Stimulated activated CD4-positive, alpha-beta T cell treated with anti-CD3 and anti-CD28 coated beads, Interleukin-12 subunit alpha, Interleukin-12 subunit beta, amount 100 ng/mL, for 4 hours (primary cell): ENCODE data around the gene BCL11B.

Experiments used
- DNase-seq: peaks from one replicate; pipeline ENCODE4 v3.0.0-alpha.2; 2020

BCL11B gene

DNA sequence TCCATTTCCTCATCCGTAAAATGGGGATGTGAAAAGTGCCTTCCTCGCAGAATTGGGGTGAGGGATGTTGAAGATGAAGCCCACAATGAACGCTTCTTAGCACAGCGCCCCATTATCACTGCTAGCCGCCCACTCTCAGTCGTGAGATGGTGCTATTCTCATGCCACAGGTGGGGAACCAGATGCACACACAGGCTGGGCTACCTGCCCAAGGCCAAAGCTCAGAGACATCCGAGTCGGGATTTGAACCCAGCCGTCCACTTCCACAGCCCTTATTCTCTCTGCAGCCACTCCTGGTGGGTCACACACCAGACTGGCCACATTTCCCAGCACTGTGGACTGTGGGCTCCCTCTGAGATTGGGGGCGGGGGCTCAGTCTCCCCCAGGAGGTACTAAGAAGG lies 55.8 kb downstream of the BCL11B start:
- DNase-seq = no peak

DNA sequence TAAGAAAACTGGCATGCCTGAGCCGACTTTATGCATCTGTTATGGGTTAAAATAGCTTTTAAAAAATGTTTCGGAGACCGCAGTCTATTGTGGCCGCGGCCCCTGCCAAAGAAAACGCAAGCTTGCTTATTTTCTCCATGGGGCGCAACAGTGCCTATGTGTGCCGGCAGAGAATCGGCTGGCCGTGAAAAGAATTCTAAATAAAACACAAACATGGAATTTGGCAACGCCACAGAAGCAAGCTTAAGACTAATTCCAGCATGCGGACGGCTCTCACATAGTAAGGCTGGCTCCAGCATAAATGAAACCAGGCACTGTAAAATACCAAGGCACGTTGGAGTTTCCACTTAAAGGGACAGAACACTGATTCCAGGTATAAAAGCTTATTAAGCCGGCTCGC lies 56.7 kb downstream of the BCL11B start:
- DNase-seq = no peak

DNA sequence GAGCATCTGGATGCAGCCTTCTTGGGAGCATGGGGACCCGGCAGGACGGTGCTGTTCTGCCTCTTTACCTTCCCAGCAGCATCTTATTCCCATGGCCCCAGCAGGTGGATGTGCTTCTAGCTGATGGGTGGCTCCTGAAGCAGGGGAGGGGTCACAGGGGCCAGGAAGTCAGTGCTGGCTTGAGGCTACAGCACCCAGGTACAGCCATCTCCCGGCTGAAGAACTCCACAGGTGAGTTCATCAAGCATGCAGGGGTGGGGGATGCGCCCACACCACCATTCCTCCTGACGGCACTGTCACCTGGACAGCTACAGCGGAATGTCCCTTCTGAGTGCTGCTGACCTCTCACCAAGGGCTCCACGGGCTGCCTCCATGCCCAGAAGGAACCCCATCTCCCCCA lies 57.3 kb downstream of the BCL11B start:
- DNase-seq = no peak

DNA sequence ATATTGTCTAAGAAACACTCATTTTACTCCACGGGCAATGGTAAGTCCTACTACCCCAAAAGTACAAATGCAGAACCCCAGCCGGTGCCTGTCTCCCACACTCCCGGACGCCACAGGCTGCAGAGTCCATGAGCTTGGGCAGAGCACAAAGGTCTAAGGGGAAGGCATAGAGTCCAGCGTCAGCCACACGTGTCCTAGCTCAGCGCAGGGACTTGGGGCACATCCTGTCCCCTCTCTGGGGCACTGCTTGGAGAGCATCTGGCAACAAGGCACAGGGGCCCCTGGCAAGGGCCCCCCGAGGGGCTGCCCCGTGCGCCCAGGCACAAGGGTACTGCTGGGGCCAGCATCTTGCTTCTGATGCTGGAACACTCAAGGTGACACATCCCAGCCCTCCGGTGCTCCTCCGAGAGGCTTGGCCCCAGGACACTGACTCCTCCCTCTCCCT lies 58.4 kb downstream of the BCL11B start:
- DNase-seq = no peak

DNA sequence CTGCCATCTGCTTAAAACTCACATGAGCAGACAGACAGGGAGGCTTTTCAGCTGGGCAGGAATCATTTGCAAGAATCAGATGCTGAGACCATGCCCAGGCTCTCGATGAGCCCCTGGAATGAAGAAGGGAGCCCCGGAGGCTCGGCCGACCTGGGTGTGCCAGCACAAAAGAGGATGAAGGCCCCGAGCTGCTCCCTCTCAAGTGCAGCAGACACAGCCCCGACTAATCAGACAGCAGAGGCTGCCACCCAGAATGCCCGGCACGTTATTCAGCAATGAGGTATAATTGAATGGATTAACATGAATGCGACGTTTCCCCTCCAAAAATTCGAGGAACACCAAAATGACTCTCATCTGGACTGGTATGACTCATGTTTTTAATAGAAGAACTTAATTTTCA lies 58.9 kb downstream of the BCL11B start:
- no peak for DNase-seq

DNA sequence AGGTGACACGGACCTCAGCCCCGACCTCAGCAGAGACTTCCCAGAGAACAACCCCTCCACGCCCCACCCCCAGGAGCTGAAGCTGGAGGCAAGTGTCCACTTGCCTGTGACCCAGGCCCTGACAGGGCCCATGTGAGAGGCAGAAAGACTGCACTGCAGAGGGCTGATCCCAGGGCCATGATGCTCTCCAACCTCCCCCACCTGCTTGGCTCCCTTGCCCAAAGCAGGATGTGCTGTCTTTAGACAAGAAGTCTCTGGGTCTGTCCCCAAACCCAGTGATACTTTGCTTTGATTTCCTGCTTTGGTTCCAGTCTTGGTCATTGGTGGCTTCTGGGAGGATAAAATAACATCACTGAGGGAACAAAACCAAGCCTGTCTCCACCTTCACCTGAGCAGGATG lies 59.4 kb downstream of the BCL11B start:
- no peak for DNase-seq

DNA sequence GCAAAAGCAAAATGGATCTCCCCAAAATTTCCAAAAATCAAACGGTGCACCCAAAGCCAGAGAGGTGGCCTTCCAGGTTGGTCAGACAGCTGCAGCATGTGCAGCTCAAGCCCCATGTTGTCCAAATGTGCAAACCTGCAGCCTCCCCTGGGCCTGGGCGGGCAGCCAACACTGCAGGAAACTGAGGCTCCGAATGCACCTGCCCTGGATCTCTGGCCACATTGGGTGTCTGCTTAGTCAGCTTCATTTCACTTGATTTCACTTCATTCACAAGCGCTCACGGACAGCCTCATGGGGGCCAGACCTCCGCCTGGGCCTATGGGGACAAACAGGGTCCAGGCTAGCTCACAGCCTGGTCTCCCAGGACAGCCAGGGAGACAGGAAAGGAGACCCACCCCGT lies 59.8 kb downstream of the BCL11B start:
- DNase-seq = no peak

DNA sequence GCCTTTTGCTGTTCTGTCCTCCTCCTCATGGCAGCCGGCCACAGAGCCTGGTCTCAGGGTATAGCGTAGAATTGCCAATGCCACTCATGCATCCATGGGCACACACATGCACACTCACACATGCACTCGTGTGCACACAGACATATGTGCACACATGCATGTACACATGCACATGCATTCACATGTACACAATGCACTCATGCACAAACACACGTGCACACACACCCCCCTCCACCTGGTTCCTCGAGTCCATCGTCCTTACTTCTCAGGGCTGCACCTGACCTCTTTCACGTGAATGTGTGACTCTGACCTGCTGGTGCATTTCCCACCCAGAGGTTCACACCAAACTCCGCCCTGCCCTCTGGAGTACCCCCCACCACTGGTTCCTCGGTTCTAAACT lies 60.6 kb downstream of the BCL11B start:
- DNase-seq = no peak

DNA sequence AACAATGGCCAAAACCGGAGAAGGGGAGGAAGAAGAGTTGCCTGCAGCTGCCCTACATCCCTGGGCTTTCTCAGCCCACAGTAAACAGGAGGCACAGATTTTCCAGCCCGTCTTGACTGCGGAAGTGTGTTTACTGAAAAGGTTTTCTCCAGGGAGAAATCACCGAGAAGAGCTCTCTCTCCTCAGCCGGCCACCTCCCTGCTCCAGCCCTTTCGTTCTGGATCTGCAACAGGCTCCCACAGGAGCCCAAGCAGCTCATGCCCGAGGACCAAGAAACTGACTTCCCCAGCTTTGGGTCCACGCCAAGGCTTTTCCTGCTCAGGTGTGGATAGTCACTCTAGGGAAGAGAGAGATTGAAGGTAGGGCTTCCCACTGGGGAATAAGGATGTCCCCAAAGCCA lies 61.7 kb downstream of the BCL11B start:
- DNase-seq = no peak

DNA sequence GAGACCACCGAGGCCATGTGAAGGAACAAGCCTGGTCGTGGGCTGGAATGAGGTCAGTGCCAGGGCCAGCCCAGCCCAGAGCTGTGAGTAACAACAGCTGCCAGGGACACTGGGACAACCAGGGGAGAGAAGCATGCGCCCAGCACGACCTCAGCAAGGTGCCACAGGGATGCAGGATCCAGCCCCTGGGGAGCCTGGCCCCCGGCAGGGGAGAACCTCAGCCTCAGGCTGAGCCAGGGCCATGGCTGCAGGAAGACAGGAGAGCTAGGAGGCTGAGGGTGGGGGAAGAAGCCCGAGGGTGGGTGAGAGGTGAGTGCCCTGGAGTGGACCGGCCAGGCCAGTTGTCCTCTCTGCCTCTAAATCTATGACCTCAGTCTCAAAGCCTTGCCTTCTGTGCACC lies 62.6 kb downstream of the BCL11B start:
- DNase-seq = no peak

DNA sequence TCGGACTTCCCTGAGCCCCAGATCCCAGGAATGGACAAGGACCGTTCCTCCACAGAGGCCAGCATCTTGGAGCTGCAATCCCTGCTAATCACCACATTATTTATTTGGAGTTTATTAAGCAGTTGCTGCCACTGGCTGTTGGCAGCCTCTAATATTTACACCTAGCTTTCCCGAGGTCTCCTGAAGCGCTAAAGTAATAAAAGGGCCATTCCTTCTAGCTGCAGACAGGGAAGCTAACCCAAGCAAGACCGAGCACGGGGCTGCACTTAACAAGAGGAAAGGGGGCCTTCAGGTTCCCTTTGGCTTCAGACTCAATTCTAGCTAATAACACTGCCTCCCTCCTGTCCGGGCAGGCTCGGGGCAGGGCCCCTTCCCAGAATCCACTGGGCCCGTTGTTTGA lies 63.7 kb downstream of the BCL11B start:
- no peak for DNase-seq

DNA sequence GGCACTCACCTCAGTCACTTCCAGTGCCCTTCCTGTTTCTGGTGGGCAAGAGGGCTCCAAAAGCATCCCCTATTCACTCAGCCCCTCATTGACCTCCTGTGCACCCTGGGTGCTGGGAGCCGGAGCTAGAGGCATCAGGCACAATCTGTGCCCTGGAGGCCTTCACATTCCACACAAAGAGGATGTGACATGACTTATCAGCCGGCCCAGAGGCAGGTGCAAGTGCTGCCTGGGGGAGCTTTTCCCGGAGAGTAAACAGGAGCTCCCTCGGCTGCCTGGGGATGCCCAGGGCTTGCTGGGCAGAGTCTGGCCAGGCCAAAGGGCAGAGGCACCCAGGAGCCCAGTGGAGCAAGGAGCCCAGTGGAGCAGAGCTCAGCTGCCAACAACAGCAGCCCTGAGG lies 64.5 kb downstream of the BCL11B start:
- no peak for DNase-seq

DNA sequence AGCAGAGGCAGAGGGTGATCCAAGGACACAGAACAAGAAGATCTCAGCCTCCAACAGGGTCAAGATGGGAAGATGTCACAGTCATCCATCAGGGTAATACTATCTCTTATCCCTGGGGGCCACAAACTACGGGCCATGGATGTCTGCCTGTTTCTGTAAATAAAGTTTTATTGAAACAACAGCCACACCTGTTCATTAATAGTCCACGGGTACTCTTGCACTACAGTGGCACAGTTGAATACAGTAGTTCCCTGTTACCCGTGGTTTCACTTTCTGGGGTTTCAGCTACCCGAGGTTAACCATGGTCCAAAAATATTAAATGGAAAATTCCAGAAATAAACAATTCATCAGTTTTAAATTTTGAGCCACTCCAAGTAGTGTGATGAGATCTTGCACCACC lies 65.9 kb downstream of the BCL11B start:
- no peak for DNase-seq

DNA sequence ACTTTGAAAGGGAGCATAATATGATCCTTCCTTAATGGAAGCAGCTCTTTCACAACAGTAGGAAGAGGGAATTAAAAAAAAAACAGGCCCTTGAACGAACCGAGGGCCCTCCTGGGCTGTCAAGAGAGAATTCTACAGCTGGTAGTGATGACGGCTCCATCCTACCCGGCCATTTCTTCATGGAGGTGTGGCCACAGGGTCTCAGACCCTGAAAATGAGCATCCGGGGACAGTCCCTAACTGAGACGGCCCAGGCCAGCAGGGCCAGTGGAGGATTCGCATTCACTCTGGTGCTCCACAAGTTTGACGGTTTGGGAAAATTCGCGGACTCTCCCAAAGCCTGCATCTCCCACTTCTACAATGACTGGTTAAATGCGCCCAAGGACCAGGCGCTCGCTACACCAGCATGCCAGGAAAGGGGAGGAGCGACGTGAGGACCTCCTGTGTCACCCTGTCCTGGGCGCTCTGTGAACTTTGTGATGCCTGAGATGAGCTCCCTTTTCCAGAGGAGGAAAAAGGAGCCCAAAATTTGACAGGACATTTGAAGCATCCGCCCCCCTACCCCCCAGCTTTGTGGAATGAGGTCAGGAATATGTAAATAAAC lies 66.8 kb downstream of the BCL11B start:
- no peak for DNase-seq

DNA sequence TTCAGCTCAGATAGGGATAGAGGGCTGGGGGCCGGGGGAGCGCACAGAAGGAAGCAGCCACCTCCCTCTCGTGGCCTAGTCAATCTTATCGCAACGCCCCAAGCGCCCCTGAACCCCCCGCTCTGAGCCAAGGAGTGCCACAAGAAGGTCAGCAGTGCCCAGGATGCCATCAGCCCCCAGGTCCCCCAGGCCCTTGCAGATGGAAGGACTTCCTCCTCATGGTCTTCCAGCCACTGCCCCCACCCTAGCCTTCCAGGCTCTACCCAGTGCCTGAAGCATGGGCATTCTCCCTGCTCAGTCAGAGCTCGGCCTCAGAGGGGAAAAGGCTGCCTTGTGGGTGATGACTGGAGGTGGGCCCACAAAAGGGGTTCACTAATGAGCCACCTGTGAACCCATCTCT lies 68.2 kb downstream of the BCL11B start:
- DNase-seq = no peak

DNA sequence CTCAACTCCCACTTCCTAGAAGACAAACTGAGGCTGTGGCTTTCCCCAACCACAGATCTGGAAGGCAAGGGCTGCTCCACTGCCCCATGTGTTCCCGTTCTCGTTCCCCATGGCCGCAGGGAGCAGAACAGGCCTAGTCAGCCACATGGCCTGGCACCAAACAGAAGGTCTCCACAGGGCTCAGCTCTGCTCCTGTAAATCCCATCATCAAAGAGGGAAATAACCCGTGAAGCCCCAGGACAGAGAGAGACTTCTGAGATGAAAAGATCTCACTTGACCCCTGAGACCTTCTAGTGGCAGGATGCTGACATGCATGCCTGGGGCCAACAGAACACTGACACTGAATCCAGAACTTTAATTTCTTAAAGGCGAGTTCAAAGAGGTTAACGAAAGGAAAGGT lies 68.9 kb downstream of the BCL11B start:
- no peak for DNase-seq

DNA sequence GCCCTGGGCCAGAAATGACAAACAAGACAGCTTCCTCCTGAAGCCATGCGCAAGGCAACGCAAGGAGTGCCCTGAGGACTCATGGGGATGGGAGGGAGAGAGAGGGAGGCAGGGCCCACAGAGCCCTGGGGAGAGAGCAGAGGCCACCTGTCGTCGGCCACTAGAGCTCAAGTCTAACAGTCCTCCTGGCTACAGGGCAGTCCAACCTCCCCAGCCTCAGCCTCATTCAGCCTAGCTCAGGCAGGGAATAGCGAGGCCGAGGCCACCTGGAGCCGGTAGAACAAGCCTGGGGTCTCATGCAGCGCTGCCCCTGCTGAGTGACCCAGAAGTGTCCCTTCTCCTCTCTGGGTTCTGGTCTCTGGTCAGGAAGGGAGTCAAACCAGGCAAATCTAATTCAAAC lies 69.5 kb downstream of the BCL11B start:
- DNase-seq = no peak

DNA sequence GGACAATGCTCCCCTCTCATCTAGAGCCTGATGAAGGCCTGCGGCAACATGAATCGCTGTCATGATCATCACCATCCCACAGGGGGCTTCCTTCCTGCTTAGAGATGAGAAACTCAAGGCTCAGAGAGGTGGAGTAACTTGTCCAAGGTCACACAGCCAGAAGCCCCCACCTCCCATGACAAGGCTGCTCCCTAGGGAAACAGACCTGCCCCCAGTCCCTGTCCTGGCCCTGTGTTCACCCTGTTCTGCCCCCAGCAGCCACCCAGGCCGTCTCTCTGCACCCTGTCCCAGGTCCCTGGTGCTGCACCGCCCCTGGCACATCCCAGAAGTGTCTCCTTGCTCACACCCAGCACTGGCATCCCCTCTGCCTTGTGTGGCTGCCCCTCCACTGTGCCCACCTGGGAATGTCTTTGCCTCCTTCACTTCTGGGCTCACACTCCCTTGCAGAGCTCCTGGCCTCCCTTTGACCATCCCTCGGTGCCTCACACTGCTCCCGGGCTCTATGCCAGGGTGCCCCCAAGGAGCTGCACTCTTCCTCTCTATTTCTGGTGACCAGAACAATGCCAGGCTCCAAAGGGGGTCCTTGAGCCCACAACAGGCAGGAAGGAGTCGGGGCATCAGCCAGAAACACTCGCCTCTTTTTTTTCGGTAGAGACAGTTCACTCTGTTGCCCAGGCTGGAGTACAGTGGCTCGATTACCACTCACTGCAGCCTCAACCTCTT lies 70.5 kb downstream of the BCL11B start:
- DNase-seq = no peak

DNA sequence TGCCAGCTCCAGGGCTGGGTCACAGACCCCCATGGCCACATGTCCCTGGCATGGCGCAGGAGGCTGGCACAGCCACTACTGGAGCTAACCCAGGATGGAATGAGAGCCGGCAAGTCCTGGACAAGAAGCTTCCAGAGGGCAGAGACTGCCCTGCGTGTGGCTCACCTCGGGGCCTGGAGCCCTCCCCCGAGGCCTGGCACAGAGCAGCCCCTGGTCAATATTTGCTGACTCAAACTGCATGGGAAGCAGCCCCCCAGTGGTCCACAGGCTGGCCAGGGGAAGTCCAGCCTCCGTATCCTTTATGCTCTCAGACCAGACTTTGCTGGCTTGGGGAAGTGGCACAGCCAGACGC lies 71.4 kb downstream of the BCL11B start:
- no peak for DNase-seq

DNA sequence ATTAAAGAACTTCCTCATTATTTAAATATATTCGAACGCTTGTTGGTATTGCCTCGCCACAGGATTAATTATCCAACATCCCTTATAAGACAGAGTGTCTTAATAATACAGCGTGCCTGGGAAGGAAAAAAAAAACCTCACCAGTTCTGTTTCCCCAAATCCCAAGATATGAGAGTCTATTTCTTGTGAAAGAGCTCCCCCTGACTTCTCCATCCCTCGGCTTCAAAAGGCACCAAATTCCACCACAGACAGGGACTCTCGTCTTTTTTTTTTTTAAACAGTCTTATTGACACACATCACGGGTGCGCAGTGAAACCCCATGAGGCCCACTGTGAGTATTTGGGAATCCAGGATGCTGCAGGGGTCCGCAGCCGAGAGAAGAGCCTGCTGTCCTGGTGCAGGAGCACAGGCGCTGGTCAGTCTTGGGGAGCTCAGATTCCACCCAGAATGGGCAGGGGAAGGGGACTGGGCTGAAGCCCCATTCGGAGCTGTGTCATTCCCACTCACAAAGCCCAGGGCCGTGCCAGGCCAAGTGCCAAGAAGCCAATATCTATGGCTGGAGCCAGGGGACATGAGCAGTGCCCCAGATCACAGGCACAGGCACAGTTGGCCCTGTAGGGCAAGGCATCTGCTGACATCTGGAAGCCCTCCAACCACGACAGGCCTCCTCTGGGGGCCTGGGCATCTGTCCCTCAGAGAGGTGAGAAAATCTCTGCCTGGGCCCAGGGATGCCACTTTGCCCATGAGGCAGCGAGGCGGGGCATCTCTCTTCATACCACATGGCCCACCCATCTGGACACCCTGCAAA lies 71.9 kb downstream of the BCL11B start:
- no peak for DNase-seq

DNA sequence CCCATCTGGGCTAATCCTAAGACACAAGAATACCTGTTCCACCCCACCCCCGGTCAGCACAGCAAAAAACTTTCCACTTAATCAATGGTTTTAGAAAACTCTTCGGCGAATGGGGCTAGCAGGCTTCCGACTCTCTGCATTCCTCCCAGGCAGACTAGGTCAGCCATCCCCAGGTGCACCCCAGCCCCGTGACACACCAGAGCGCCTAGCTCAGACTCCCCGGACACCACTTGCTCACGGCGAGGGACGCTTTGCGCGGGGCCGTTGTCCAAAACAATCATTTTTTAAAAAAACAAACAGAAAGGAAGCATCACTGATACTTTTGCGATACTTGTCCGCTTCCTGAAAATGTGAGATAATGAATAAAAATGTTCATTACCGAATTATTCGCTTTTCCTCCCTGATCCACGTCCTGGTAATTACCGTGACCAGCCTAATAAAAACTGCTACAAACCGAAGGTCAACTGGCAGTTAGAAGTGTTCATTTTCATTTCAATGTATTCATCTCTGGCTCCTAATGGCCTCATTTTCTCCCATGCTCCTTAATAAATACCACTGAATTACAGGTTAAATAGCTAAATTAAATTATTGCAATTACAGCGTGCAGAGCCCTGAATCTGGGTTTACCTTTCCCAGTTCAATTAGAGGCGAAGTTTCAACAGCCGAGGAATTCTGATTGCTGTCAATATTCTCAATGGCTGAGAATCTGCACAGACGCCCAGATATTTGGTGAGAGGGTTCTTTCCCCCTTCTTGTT lies 73.1 kb downstream of the BCL11B start:
- no peak for DNase-seq

DNA sequence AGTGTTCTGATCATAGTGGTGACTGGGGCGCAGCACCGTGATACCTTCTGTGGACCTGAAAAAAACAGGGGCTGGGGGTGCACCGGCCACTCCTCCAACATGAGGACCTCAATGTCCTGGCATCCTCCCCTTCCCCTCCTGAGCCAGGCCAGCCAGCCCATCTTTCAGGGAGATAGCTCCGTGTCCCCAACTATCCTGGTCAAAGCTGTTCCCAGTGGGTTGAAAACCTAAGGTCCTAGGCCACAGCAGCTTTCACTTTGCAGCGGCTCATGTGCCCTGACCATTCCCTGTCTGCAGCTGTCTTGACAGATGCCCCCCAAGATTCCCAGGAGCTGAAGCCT lies 75.7 kb downstream of the BCL11B start:
- DNase-seq = no peak

DNA sequence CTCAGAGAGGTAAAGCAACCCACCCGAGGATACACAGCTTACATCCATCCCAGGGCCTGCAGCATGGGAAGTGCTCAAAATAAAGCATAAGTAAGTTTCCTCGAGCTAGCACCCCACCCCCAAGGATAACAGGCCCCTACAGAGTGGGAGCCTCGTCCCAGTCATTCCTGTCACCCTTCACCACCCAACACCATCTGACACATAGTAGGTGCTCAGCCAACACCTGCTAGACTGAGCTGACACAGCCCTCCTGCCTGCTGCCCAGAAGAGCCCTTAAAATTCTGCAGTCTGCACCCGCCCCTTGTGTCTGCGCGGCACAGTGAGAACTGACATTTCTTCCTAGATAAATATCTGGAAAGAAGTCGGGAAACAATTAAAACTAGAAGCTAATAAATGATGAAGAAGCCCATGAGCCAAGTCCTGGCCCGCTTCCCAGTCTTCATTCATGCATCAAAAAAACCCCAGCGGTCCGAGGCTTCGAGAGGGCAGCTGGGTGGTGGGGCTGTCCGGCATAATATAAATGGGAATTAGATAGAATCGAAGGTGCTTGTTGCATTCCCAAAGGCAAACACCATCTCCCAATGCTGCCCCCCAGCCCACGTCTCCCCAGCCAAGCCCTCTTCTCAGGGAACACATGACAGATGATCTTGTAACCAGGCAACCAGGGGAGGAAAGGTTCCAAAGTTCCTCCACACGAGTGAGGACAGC lies 76.2 kb downstream of the BCL11B start:
- no peak for DNase-seq
